Amniotic stem cell (primary cell): ENCODE measurements around the gene CHSY1.
"Not testable (repeated sequence)": the region's sequence is repeated elsewhere in the genome, so short reads cannot be mapped to it uniquely, and the experiment has no call there.

Source experiments
- DNase-seq: peaks from one replicate; lab custom pipeline; 2025; lab: John Stamatoyannopoulos, UW

CHSY1 gene

GRCh38 chr15:101251830-101252820 is at the start of gene CHSY1:
CHSY1 (minus strand) TSS chr15:101252048; CDS start chr15:101251456, 592 bp downstream.
- DNase-seq: peak; percentile 91

- DNase-seq: no peak
Measured at GRCh38 chr15:101296418-101297405, 44.9 kb upstream of the CHSY1 start.

GRCh38 chr15:101295607-101296161 is 43.8 kb upstream of the CHSY1 start:
- peak; percentile 27 for DNase-seq

GRCh38 chr15:101294731-101295606 is 43.1 kb upstream of the CHSY1 start, which contains the start of gene SNRPA1:
SNRPA1 (minus strand) TSS chr15:101295248; CDS start chr15:101295178, 70 bp downstream.
- peak; percentile 93 for DNase-seq

GRCh38 chr15:101293122-101293521 is 41.3 kb upstream of the CHSY1 start:
- no peak for DNase-seq

GRCh38 chr15:101288905-101289513 is 37.2 kb upstream of the CHSY1 start:
- no peak for DNase-seq

- not testable (repeated sequence) for DNase-seq
Measured at GRCh38 chr15:101287342-101287741, 35.5 kb upstream of the CHSY1 start.

- DNase-seq: no peak
Measured at GRCh38 chr15:101286471-101287114, 34.7 kb upstream of the CHSY1 start.

GRCh38 chr15:101283931-101284330 is 32.1 kb upstream of the CHSY1 start:
- no peak for DNase-seq

- no peak for DNase-seq
Measured at GRCh38 chr15:101280007-101280406, 28.2 kb upstream of the CHSY1 start.

GRCh38 chr15:101277943-101278564 is 26.2 kb upstream of the CHSY1 start:
- no peak for DNase-seq

GRCh38 chr15:101277038-101277822 is 25.4 kb upstream of the CHSY1 start, which contains the start of gene SELENOS:
SELENOS (minus strand) TSS chr15:101277485; CDS start chr15:101277417, 68 bp downstream.
- peak; percentile 76 for DNase-seq

GRCh38 chr15:101276501-101277037 is 24.7 kb upstream of the CHSY1 start:
- no peak for DNase-seq

- no peak for DNase-seq
Measured at GRCh38 chr15:101275018-101275417, 23.2 kb upstream of the CHSY1 start.

GRCh38 chr15:101273534-101273933 is 21.7 kb upstream of the CHSY1 start:
- DNase-seq: no peak

GRCh38 chr15:101272584-101272983 is 20.7 kb upstream of the CHSY1 start:
- DNase-seq: no peak

GRCh38 chr15:101269479-101270223 is 17.8 kb upstream of the CHSY1 start:
- no peak for DNase-seq
